Measurements from ENCODE around the gene TIMM10B. TPM values are rescaled to one million over a fixed set of nuclear protein-coding genes. Genes with fewer than 3 reads are reported as not detected.

TIMM10B gene
- polyA plus RNA-seq, 1 donor from 2014 or later: 24.9 TPM

- Histone ChIP-seq H2AFZ (ENCODE audit: low read depth, low read length) (no peak overlapping the region), H3K4me3 (ENCODE audit: low read length) (no peak overlapping the region), H3K36me3 (ENCODE audit: insufficient read depth, low read length) (peaks cover 6% of the 10 kb centered on the region), H3K9ac (ENCODE audit: low read length) (no peak overlapping the region), H3K4me2 (ENCODE audit: low read length) (no peak overlapping the region), H3K9me2 (ENCODE audit: insufficient read depth, low read length) (no peaks in the 10 kb centered on the region), H3K79me2 (replicated peaks; ENCODE audit: insufficient read depth, low read length) (no peaks in the 10 kb centered on the region), H3K27ac (ENCODE audit: low read length) (no peak overlapping the region), H3K27me3 (ENCODE audit: insufficient read depth, low read depth, low read length) (no peaks in the 10 kb centered on the region), H3K9me3 (ENCODE audit: low read length) (no peaks in the 10 kb centered on the region), H3F3A (ENCODE audit: insufficient read depth, low read length, poor library complexity, severe bottlenecking) (no peaks in the 10 kb centered on the region), H4K20me1 (ENCODE audit: insufficient read depth) (no peaks in the 10 kb centered on the region)
- TF ChIP-seq REST (IDR thresholded peaks at IDR 0.05; ENCODE audit: borderline replicate concordance) (no peak), EP300 (conservative IDR thresholded peaks at IDR 0.05; ENCODE audit: poor library complexity, severe bottlenecking) (no peak), RAD21 (conservative IDR thresholded peaks at IDR 0.05) (no peak), CTCF (IDR thresholded peaks at IDR 0.05; ENCODE audit: poor library complexity, severe bottlenecking) (no peak), MXI1 (conservative IDR thresholded peaks at IDR 0.05; ENCODE audit: poor library complexity, severe bottlenecking) (no peak), EZH2 (IDR thresholded peaks at IDR 0.05; ENCODE audit: borderline replicate concordance, insufficient read depth, low read length, poor library complexity, severe bottlenecking) (no peak), POLR2AphosphoS5 (IDR thresholded peaks at IDR 0.05) (no peak), SMC3 (conservative IDR thresholded peaks at IDR 0.05; ENCODE audit: poor library complexity) (no peak), TAF1 (IDR thresholded peaks at IDR 0.05; ENCODE audit: low read depth) (no peak)
These were observed 22.8 kb upstream of the TIMM10B start for GRCh38 chr11:6458352-6459098.

GRCh38 chr11:6459099-6459450 is 22.2 kb upstream of the TIMM10B start:
- Histone ChIP-seq H3K36me3 (ENCODE audit: insufficient read depth, low read length) (peaks cover 6% of the 10 kb centered on the region), H3K27ac (ENCODE audit: low read length) (no peak overlapping the region), H3K9me2 (ENCODE audit: insufficient read depth, low read length) (no peaks in the 10 kb centered on the region), H2AFZ (ENCODE audit: low read depth, low read length) (no peak overlapping the region), H3K4me3 (ENCODE audit: low read length) (no peak overlapping the region), H3F3A (ENCODE audit: insufficient read depth, low read length, poor library complexity, severe bottlenecking) (no peaks in the 10 kb centered on the region), H4K20me1 (ENCODE audit: insufficient read depth) (no peaks in the 10 kb centered on the region), H3K4me2 (ENCODE audit: low read length) (no peak overlapping the region), H3K27me3 (ENCODE audit: insufficient read depth, low read depth, low read length) (no peaks in the 10 kb centered on the region), H3K9ac (ENCODE audit: low read length) (no peak overlapping the region), H3K9me3 (ENCODE audit: low read length) (no peaks in the 10 kb centered on the region), H3K79me2 (replicated peaks; ENCODE audit: insufficient read depth, low read length) (no peaks in the 10 kb centered on the region)
- TF ChIP-seq TAF1 (IDR thresholded peaks at IDR 0.05; ENCODE audit: low read depth): no peak
- TF ChIP-seq EZH2 (IDR thresholded peaks at IDR 0.05; ENCODE audit: borderline replicate concordance, insufficient read depth, low read length, poor library complexity, severe bottlenecking): no peak
- TF ChIP-seq POLR2AphosphoS5 (IDR thresholded peaks at IDR 0.05): no peak
- no peak for TF ChIP-seq MXI1 (conservative IDR thresholded peaks at IDR 0.05; ENCODE audit: poor library complexity, severe bottlenecking)
- TF ChIP-seq CTCF (IDR thresholded peaks at IDR 0.05; ENCODE audit: poor library complexity, severe bottlenecking): no peak
- TF ChIP-seq SMC3 (conservative IDR thresholded peaks at IDR 0.05; ENCODE audit: poor library complexity): no peak
- TF ChIP-seq REST (IDR thresholded peaks at IDR 0.05; ENCODE audit: borderline replicate concordance): no peak
- no peak for TF ChIP-seq EP300 (conservative IDR thresholded peaks at IDR 0.05; ENCODE audit: poor library complexity, severe bottlenecking)
- TF ChIP-seq RAD21 (conservative IDR thresholded peaks at IDR 0.05): no peak

Data from neural cell (in vitro differentiated cells).